IPS DF 6.9 (cell line): Measurements from ENCODE around the gene ANXA9.

Source experiments
- DNase-seq: peaks from one replicate; pipeline ENCODE4 v3.0.0-alpha.2; 2013; ENCODE audit warnings: low read depth, low spot score
- H3K27ac ChIP-seq: one replicate; pipeline ENCODE4 v1.5.1; 2013; ENCODE audit warnings: low read length, control low read depth
- H3K27me3 ChIP-seq: 2 replicates; pipeline ENCODE4 v1.6.1; 2013; ENCODE audit warnings: mild to moderate bottlenecking, low read length; ENCODE audit not compliant: control insufficient read depth, insufficient read depth
- H3K36me3 ChIP-seq: 2 replicates; pipeline ENCODE4 v1.6.1; 2013; ENCODE audit warnings: low read length; ENCODE audit not compliant: control insufficient read depth, insufficient read depth
- H3K4me1 ChIP-seq: 2 replicates; pipeline ENCODE4 v1.6.1; 2013; ENCODE audit warnings: low read length; ENCODE audit not compliant: control insufficient read depth, insufficient read depth
- H3K4me3 ChIP-seq: 2 replicates; pipeline ENCODE4 v1.5.1; 2013; ENCODE audit warnings: mild to moderate bottlenecking, low read length
- H3K9me3 ChIP-seq: 2 replicates; pipeline ENCODE4 v1.6.1; 2013; ENCODE audit warnings: low read length, inconsistent platforms; ENCODE audit not compliant: control insufficient read depth, insufficient read depth
- WGBS: extraction: QIAGEN DNeasy Blood & Tissue Kit; methylation state at CpG from one replicate; pipeline ENCODE4 v1.1.7; 2013; ENCODE audit warnings: mixed read lengths, missing lambda C conversion rate; ENCODE audit not compliant: insufficient read length, insufficient coverage; 5-methylcytosine and 5-hydroxymethylcytosine counted together

Gene ANXA9

GRCh38 chr1:150966011-150966410, 16.1 kb upstream of the ANXA9 start:
- Histone ChIP-seq H3K4me1 (peaks cover 2% of the 10 kb centered on the region; the same call in 1 of the 2 replicates), H3K9me3 (no peaks in the 10 kb centered on the region), H3K4me3 (no peak overlapping the region), H3K27ac (no peak overlapping the region), H3K27me3 (no peaks in the 10 kb centered on the region), H3K36me3 (peaks cover 45% of the 10 kb centered on the region)
- no CpG with 5 or more reads among the region's 6 CpGs for WGBS
- DNase-seq = no peak

- H3K27ac ChIP-seq = no peak overlapping the region
- peaks cover 14% of the 10 kb centered on the region for H3K4me1 ChIP-seq
- H3K36me3 ChIP-seq = peaks cover 42% of the 10 kb centered on the region
- H3K4me3 ChIP-seq = no peak overlapping the region
- no peaks in the 10 kb centered on the region for H3K27me3 ChIP-seq
- no peak for DNase-seq
- WGBS = no CpG with 5 or more reads among the region's 13 CpGs
- no peaks in the 10 kb centered on the region for H3K9me3 ChIP-seq
These were observed 14.2 kb upstream of the ANXA9 start for GRCh38 chr1:150967936-150968335.

GRCh38 chr1:150968491-150968890, 13.6 kb upstream of the ANXA9 start:
- no peak overlapping the region for H3K27ac ChIP-seq
- peaks cover 41% of the 10 kb centered on the region for H3K36me3 ChIP-seq
- no peak for DNase-seq
- no peaks in the 10 kb centered on the region for H3K27me3 ChIP-seq
- no peak overlapping the region for H3K4me3 ChIP-seq
- no CpG with 5 or more reads among the region's 4 CpGs for WGBS
- peaks cover 18% of the 10 kb centered on the region for H3K4me1 ChIP-seq
- no peaks in the 10 kb centered on the region for H3K9me3 ChIP-seq

GRCh38 chr1:150969626-150970025, 12.5 kb upstream of the ANXA9 start:
- DNase-seq = no peak
- Histone ChIP-seq H3K4me1 (peaks cover 18% of the 10 kb centered on the region), H3K4me3 (no peak overlapping the region), H3K9me3 (no peaks in the 10 kb centered on the region), H3K27me3 (no peaks in the 10 kb centered on the region), H3K36me3 (peaks cover 34% of the 10 kb centered on the region), H3K27ac (no peak overlapping the region)
- no CpG with 5 or more reads among the region's 3 CpGs for WGBS

- Histone ChIP-seq H3K27ac (no peak overlapping the region), H3K36me3 (peaks cover 28% of the 10 kb centered on the region), H3K4me3 (no peak overlapping the region), H3K4me1 (peaks cover 18% of the 10 kb centered on the region), H3K27me3 (no peaks in the 10 kb centered on the region), H3K9me3 (no peaks in the 10 kb centered on the region)
- DNase-seq = no peak
- no CpG with 5 or more reads among the region's 11 CpGs for WGBS
These were observed 11.1 kb upstream of the ANXA9 start for GRCh38 chr1:150970808-150971582.

- Histone ChIP-seq H3K4me3 (no peak overlapping the region), H3K36me3 (peaks cover 21% of the 10 kb centered on the region)
These were observed 10.3 kb upstream of the ANXA9 start for GRCh38 chr1:150971583-150972416.

GRCh38 chr1:150972417-150972940, 9.6 kb upstream of the ANXA9 start:
- no peak for DNase-seq
- H3K4me1 ChIP-seq = peaks cover 21% of the 10 kb centered on the region
- no CpG with 5 or more reads among the region's 4 CpGs for WGBS

More at GRCh38 chr1:150971583-150972416, 10.3 kb upstream of the ANXA9 start:
- Histone ChIP-seq H3K4me1 (peaks cover 21% of the 10 kb centered on the region), H3K27ac (no peak overlapping the region), H3K9me3 (no peaks in the 10 kb centered on the region), H3K27me3 (no peaks in the 10 kb centered on the region)
- WGBS = no CpG with 5 or more reads among the region's 6 CpGs
- DNase-seq = no peak

GRCh38 chr1:150973258-150973835, 8.7 kb upstream of the ANXA9 start:
- Histone ChIP-seq H3K36me3 (peaks cover 6% of the 10 kb centered on the region; the same call in 1 of the 2 replicates), H3K4me1 (peaks cover 21% of the 10 kb centered on the region), H3K4me3 (peak overlapping the region; percentile 69; the same call in 1 of the 2 replicates), H3K27me3 (no peaks in the 10 kb centered on the region), H3K9me3 (no peaks in the 10 kb centered on the region), H3K27ac (no peak overlapping the region)
- no CpG with 5 or more reads among the region's 15 CpGs for WGBS
- DNase-seq = no peak

More at GRCh38 chr1:150972417-150972940, 9.6 kb upstream of the ANXA9 start:
- Histone ChIP-seq H3K27me3 (no peaks in the 10 kb centered on the region), H3K36me3 (peaks cover 15% of the 10 kb centered on the region), H3K4me3 (no peak overlapping the region), H3K27ac (no peak overlapping the region), H3K9me3 (no peaks in the 10 kb centered on the region)

GRCh38 chr1:150973836-150974579, 8.1 kb upstream of the ANXA9 start:
- Histone ChIP-seq H3K4me1 (peaks cover 21% of the 10 kb centered on the region), H3K36me3 (no peaks in the 10 kb centered on the region), H3K27ac (no peak overlapping the region), H3K4me3 (peak overlapping the region; percentile 69), H3K27me3 (no peaks in the 10 kb centered on the region), H3K9me3 (no peaks in the 10 kb centered on the region)
- WGBS = no CpG with 5 or more reads among the region's 67 CpGs
- DNase-seq = no peak
